ENCODE measurements around the gene PDCD10.

The PDCD10 gene

DNA sequence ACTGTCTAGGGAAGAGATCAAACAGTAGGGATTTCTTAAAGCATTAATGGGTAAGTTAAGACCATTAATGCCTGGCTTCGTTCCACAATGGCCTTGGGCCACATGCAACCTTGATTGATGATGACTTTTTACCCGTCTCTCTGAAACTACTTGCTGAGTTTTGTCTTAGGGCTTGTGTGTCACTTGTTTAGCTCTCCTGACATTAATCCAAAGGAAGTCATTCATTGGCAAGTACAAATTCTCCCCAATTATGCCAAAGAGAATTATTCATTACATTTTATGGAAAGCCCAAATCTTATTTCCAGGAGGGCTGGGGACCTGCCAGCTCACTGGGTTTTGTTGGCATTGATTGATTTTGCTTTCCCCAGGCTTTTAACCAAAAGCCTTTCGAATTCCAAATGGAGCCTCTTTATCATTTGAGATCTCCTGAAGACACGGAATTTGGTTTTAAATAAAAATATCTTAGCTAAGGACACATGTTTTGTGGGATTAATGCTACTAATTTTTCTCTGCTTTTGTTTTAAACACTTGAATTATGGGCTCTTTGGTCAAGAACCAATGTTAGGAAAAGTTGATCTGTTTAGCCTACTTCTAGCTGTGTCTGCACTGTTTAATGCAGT is 41.5 kb upstream of the PDCD10 start:
- no peak overlapping the region for H2AK5ac ChIP-seq (ENCODE audit: low read length)
- no peaks in the 10 kb centered on the region for H3K79me2 ChIP-seq (ENCODE audit: control insufficient read depth, insufficient read depth, low read length, poor library complexity)
- H2BK5ac ChIP-seq (ENCODE audit: low read depth, low read length, poor library complexity): no peak overlapping the region
- H4K91ac ChIP-seq (ENCODE audit: low read depth, low read length): no peak overlapping the region
- H3K14ac ChIP-seq (ENCODE audit: low read length): no peak overlapping the region
- no peaks in the 10 kb centered on the region for H3K4me1 ChIP-seq (ENCODE audit: control insufficient read depth in 1 of 2, insufficient read depth in 2 of 2, low read length in 2 of 2)
- H2AFZ ChIP-seq (ENCODE audit: insufficient read depth, low read length, poor library complexity): no peak overlapping the region
- no peaks in the 10 kb centered on the region for H3K79me1 ChIP-seq (ENCODE audit: low read length)
- H3K4me2 ChIP-seq (ENCODE audit: low read length): no peak overlapping the region
- H2BK120ac ChIP-seq (ENCODE audit: insufficient read depth, low read length, poor library complexity): no peak overlapping the region
- H4K8ac ChIP-seq (ENCODE audit: low read depth, low read length): no peak overlapping the region
- no peaks in the 10 kb centered on the region for H3K27me3 ChIP-seq (ENCODE audit: insufficient read depth, low read length)
- H3K4me3 ChIP-seq (ENCODE audit: low read depth, low read length): no peak overlapping the region
- no peak overlapping the region for H3K23ac ChIP-seq (ENCODE audit: low read length)
- H3K9me3 ChIP-seq (ENCODE audit: insufficient read depth, low read depth, low read length): no peaks in the 10 kb centered on the region
- no peak overlapping the region for H3K9ac ChIP-seq (ENCODE audit: low read length)
- no peak overlapping the region for H4K12ac ChIP-seq (ENCODE audit: low read depth, low read length)
- no peak overlapping the region for H2BK12ac ChIP-seq (ENCODE audit: low read length)
- no CpG with 5 or more reads among the region's 4 CpGs for WGBS (ENCODE audit: extremely low coverage, insufficient coverage, insufficient read length)
- no peak overlapping the region for H3K27ac ChIP-seq (ENCODE audit: low read depth, low read length)
- no peak overlapping the region for H3K4ac ChIP-seq (ENCODE audit: low read depth, low read length)
- no peak overlapping the region for H3K18ac ChIP-seq (ENCODE audit: low read length)
- DNase-seq: no peak
- no peaks in the 10 kb centered on the region for H3K36me3 ChIP-seq (ENCODE audit: control insufficient read depth in 1 of 2, insufficient read depth in 2 of 2, low read length in 2 of 2)

DNA sequence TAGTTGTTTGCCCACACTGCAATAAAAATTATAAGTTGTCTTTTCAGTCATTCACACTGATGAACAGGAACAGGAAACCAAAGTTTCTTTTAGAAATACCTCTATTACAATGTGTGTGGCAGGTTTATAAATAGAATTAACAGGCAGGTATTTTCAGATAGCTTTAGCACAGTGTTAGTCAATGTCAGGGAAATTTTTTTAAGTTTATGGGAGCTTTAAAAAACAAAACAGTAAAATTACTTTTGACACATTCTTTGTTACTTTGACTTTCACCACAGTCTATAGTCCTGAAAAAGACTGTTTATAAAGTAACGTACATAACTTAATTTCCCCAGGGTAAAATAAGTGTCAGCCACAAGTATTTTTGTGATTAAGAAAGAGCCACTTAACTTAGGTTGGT is 38.9 kb upstream of the PDCD10 start:
- H3K18ac ChIP-seq (ENCODE audit: low read length): no peak overlapping the region
- H3K4ac ChIP-seq (ENCODE audit: low read depth, low read length): no peak overlapping the region
- no peaks in the 10 kb centered on the region for H3K79me2 ChIP-seq (ENCODE audit: control insufficient read depth, insufficient read depth, low read length, poor library complexity)
- no peak overlapping the region for H3K4me2 ChIP-seq (ENCODE audit: low read length)
- H2BK12ac ChIP-seq (ENCODE audit: low read length): no peak overlapping the region
- H3K27me3 ChIP-seq (ENCODE audit: insufficient read depth, low read length): no peaks in the 10 kb centered on the region
- no peak overlapping the region for H3K27ac ChIP-seq (ENCODE audit: low read depth, low read length)
- H3K79me1 ChIP-seq (ENCODE audit: low read length): no peaks in the 10 kb centered on the region
- H3K9me3 ChIP-seq (ENCODE audit: insufficient read depth, low read depth, low read length): no peaks in the 10 kb centered on the region
- no peak overlapping the region for H2BK5ac ChIP-seq (ENCODE audit: low read depth, low read length, poor library complexity)
- no peak overlapping the region for H4K12ac ChIP-seq (ENCODE audit: low read depth, low read length)
- H3K4me1 ChIP-seq (ENCODE audit: control insufficient read depth in 1 of 2, insufficient read depth in 2 of 2, low read length in 2 of 2): no peaks in the 10 kb centered on the region
- H4K91ac ChIP-seq (ENCODE audit: low read depth, low read length): no peak overlapping the region
- no peak overlapping the region for H2AFZ ChIP-seq (ENCODE audit: insufficient read depth, low read length, poor library complexity)
- H3K36me3 ChIP-seq (ENCODE audit: control insufficient read depth in 1 of 2, insufficient read depth in 2 of 2, low read length in 2 of 2): no peaks in the 10 kb centered on the region
- WGBS (ENCODE audit: extremely low coverage, insufficient coverage, insufficient read length): no CpG with 5 or more reads among the region's 1 CpG
- H2BK120ac ChIP-seq (ENCODE audit: insufficient read depth, low read length, poor library complexity): no peak overlapping the region
- H3K4me3 ChIP-seq (ENCODE audit: low read depth, low read length): no peak overlapping the region
- DNase-seq: no peak
- H4K8ac ChIP-seq (ENCODE audit: low read depth, low read length): no peak overlapping the region
- H3K14ac ChIP-seq (ENCODE audit: low read length): no peak overlapping the region
- H2AK5ac ChIP-seq (ENCODE audit: low read length): no peak overlapping the region
- no peak overlapping the region for H3K9ac ChIP-seq (ENCODE audit: low read length)
- no peak overlapping the region for H3K23ac ChIP-seq (ENCODE audit: low read length)

DNA sequence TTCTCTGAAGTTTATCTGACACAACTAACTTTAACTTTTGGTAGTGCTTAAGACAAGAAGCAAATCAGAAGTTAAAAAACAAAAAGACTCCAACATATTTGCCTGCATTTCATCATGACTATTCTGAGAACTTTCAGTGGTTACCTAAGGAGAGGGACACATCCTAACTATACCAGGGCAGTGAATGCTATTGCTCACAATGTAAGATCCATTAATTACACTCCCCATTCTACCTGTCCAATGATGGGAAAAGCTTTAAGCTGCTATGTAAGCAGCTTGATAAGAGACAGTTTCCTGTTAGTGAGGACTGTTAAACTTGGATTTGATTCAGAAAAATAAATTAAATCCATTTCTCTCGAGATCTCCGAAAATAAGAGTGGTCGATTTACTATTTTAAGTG is 38.3 kb upstream of the PDCD10 start:
- Histone ChIP-seq H2AK5ac (ENCODE audit: low read length) (no peak overlapping the region), H3K79me1 (ENCODE audit: low read length) (no peaks in the 10 kb centered on the region), H2BK12ac (ENCODE audit: low read length) (no peak overlapping the region), H3K27ac (ENCODE audit: low read depth, low read length) (no peak overlapping the region), H3K36me3 (ENCODE audit: control insufficient read depth in 1 of 2, insufficient read depth in 2 of 2, low read length in 2 of 2) (no peaks in the 10 kb centered on the region), H2BK120ac (ENCODE audit: insufficient read depth, low read length, poor library complexity) (no peak overlapping the region), H3K4me3 (ENCODE audit: low read depth, low read length) (no peak overlapping the region), H3K23ac (ENCODE audit: low read length) (no peak overlapping the region), H4K8ac (ENCODE audit: low read depth, low read length) (no peak overlapping the region), H3K14ac (ENCODE audit: low read length) (no peak overlapping the region), H3K9me3 (ENCODE audit: insufficient read depth, low read depth, low read length) (no peaks in the 10 kb centered on the region), H3K4ac (ENCODE audit: low read depth, low read length) (no peak overlapping the region), H3K79me2 (ENCODE audit: control insufficient read depth, insufficient read depth, low read length, poor library complexity) (no peaks in the 10 kb centered on the region), H3K18ac (ENCODE audit: low read length) (no peak overlapping the region), H2BK5ac (ENCODE audit: low read depth, low read length, poor library complexity) (no peak overlapping the region), H3K27me3 (ENCODE audit: insufficient read depth, low read length) (no peaks in the 10 kb centered on the region), H3K9ac (ENCODE audit: low read length) (no peak overlapping the region), H3K4me2 (ENCODE audit: low read length) (no peak overlapping the region), H3K4me1 (ENCODE audit: control insufficient read depth in 1 of 2, insufficient read depth in 2 of 2, low read length in 2 of 2) (no peaks in the 10 kb centered on the region), H2AFZ (ENCODE audit: insufficient read depth, low read length, poor library complexity) (no peak overlapping the region), H4K12ac (ENCODE audit: low read depth, low read length) (no peak overlapping the region), H4K91ac (ENCODE audit: low read depth, low read length) (no peak overlapping the region)
- no peak for DNase-seq
- WGBS (ENCODE audit: extremely low coverage, insufficient coverage, insufficient read length): no CpG with 5 or more reads among the region's 3 CpGs

DNA sequence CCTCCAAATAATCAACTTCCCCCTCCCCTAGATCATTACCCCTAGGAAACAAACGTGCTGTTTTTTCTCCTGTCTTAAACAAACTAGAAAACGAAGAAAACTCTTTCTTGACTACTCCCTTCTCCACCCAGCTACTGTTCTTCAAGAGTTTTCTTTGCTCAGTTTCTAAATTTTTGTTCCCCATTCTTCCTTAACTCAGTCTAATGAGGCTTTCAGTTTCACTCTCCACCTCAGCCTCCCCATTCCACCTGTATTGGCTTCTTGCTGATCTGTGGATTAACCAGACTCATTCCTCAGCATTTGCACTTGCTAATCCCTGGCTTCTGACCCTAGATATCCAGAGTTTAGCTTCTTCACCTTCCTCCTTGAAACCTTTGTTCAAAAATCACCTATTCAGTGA is 27.6 kb upstream of the PDCD10 start:
- Histone ChIP-seq H4K12ac (ENCODE audit: low read depth, low read length) (no peak overlapping the region), H3K9ac (ENCODE audit: low read length) (no peak overlapping the region), H2AFZ (ENCODE audit: insufficient read depth, low read length, poor library complexity) (no peak overlapping the region), H3K27me3 (ENCODE audit: insufficient read depth, low read length) (no peaks in the 10 kb centered on the region), H3K18ac (ENCODE audit: low read length) (no peak overlapping the region), H3K14ac (ENCODE audit: low read length) (no peak overlapping the region), H4K91ac (ENCODE audit: low read depth, low read length) (no peak overlapping the region), H3K27ac (ENCODE audit: low read depth, low read length) (no peak overlapping the region), H4K8ac (ENCODE audit: low read depth, low read length) (no peak overlapping the region), H2BK120ac (ENCODE audit: insufficient read depth, low read length, poor library complexity) (no peak overlapping the region), H3K23ac (ENCODE audit: low read length) (no peak overlapping the region), H3K4me3 (ENCODE audit: low read depth, low read length) (no peak overlapping the region), H3K9me3 (ENCODE audit: insufficient read depth, low read depth, low read length) (peaks cover 9% of the 10 kb centered on the region), H2AK5ac (ENCODE audit: low read length) (no peak overlapping the region), H3K4ac (ENCODE audit: low read depth, low read length) (no peak overlapping the region), H2BK5ac (ENCODE audit: low read depth, low read length, poor library complexity) (no peak overlapping the region), H3K4me1 (ENCODE audit: control insufficient read depth in 1 of 2, insufficient read depth in 2 of 2, low read length in 2 of 2) (no peaks in the 10 kb centered on the region), H3K79me2 (ENCODE audit: control insufficient read depth, insufficient read depth, low read length, poor library complexity) (no peaks in the 10 kb centered on the region), H3K36me3 (ENCODE audit: control insufficient read depth in 1 of 2, insufficient read depth in 2 of 2, low read length in 2 of 2) (no peaks in the 10 kb centered on the region), H3K4me2 (ENCODE audit: low read length) (no peak overlapping the region), H3K79me1 (ENCODE audit: low read length) (no peaks in the 10 kb centered on the region), H2BK12ac (ENCODE audit: low read length) (no peak overlapping the region)
- no CpG with 5 or more reads among the region's 2 CpGs for WGBS (ENCODE audit: extremely low coverage, insufficient coverage, insufficient read length)
- no peak for DNase-seq
